ENCODE results near the gene TAGLN2.
"Not testable (repeated sequence)": the region's sequence is repeated elsewhere in the genome, so short reads cannot be mapped to it uniquely, and the experiment has no call there.

- TF ChIP-seq CTCF (IDR thresholded peaks at IDR 0.05; ENCODE audit: insufficient read depth, low read length); REST (IDR thresholded peaks at IDR 0.05; ENCODE audit: insufficient replicate concordance, low read depth): not testable (repeated sequence)
Observed at GRCh38 chr1:159899634-159900033, 25.7 kb downstream of the TAGLN2 start.
